Panc1 (cell line): ENCODE measurements around the gene MAP2K1.

Experiments
- CTCF ChIP-seq: fragments of 450-650 bp; IDR thresholded peaks from 2 replicates; pipeline ENCODE4 v1.5.1; 2017; ENCODE audit warnings: mild to moderate bottlenecking
- POLR2AphosphoS5 ChIP-seq: IDR thresholded peaks from 2 replicates; pipeline ENCODE4 v1.6.1; 2012; ENCODE audit warnings: mild to moderate bottlenecking, low read depth, low read length, moderate library complexity

GRCh38 chr15:66477011-66477410 lies 90.3 kb downstream of the MAP2K1 start:
- no peak for TF ChIP-seq POLR2AphosphoS5
- TF ChIP-seq CTCF: no peak
